ENCODE data around the gene PRF1.

The PRF1 gene

GRCh38 chr10:70578371-70578947, 24.1 kb downstream of the PRF1 start:
- in situ Hi-C loops (cut with HindIII; ENCODE audit: low sequenced_read_pairs): no loop called here

- in situ Hi-C loops (cut with HindIII; ENCODE audit: low sequenced_read_pairs): no loop called here
Observed at GRCh38 chr10:70576803-70577517, 25.6 kb downstream of the PRF1 start.

GRCh38 chr10:70575874-70576802, 26.4 kb downstream of the PRF1 start:
- in situ Hi-C loops (cut with HindIII; ENCODE audit: low sequenced_read_pairs): no loop called here

GRCh38 chr10:70575486-70575873, 27.1 kb downstream of the PRF1 start:
- in situ Hi-C loops (cut with HindIII; ENCODE audit: low sequenced_read_pairs): no loop called here

- in situ Hi-C loops (cut with HindIII; ENCODE audit: low sequenced_read_pairs): no loop called here
Observed at GRCh38 chr10:70573599-70574506, 28.7 kb downstream of the PRF1 start.

- in situ Hi-C loops (cut with HindIII; ENCODE audit: low sequenced_read_pairs): no loop called here
Observed at GRCh38 chr10:70571636-70572439, 30.7 kb downstream of the PRF1 start.

GRCh38 chr10:70571236-70571635, 31.3 kb downstream of the PRF1 start:
- in situ Hi-C loops (cut with HindIII; ENCODE audit: low sequenced_read_pairs): no loop called here

GRCh38 chr10:70568781-70569495, 33.6 kb downstream of the PRF1 start:
- in situ Hi-C loops (cut with HindIII; ENCODE audit: low sequenced_read_pairs): no loop called here

GRCh38 chr10:70568113-70568512, 34.4 kb downstream of the PRF1 start:
- in situ Hi-C loops (cut with HindIII; ENCODE audit: low sequenced_read_pairs): no loop called here

GRCh38 chr10:70567603-70568002, 34.9 kb downstream of the PRF1 start:
- in situ Hi-C loops (cut with HindIII; ENCODE audit: low sequenced_read_pairs): no loop called here

GRCh38 chr10:70566515-70567290, 35.8 kb downstream of the PRF1 start:
- in situ Hi-C loops (cut with HindIII; ENCODE audit: low sequenced_read_pairs): no loop called here

- in situ Hi-C loops (cut with HindIII; ENCODE audit: low sequenced_read_pairs): no loop called here
Observed at GRCh38 chr10:70565556-70566514, 36.7 kb downstream of the PRF1 start.

- in situ Hi-C loops (cut with HindIII; ENCODE audit: low sequenced_read_pairs): no loop called here
Observed at GRCh38 chr10:70564901-70565351, 37.6 kb downstream of the PRF1 start.

- in situ Hi-C loops (cut with HindIII; ENCODE audit: low sequenced_read_pairs): no loop called here
Observed at GRCh38 chr10:70564113-70564725, 38.3 kb downstream of the PRF1 start.

GRCh38 chr10:70563230-70563629, 39.3 kb downstream of the PRF1 start:
- in situ Hi-C loops (cut with HindIII; ENCODE audit: low sequenced_read_pairs): no loop called here

GRCh38 chr10:70562036-70562755, 40.3 kb downstream of the PRF1 start:
- in situ Hi-C loops (cut with HindIII; ENCODE audit: low sequenced_read_pairs): no loop called here
